OCI-LY3 (cell line): ENCODE measurements around the gene SOX12.

Experiments used
- H2AFZ ChIP-seq: fragments of 200-600, 300-600 bp; shearing (Covaris generic); 2 replicates; pipeline ENCODE4 v1.6.0; 2014; ENCODE audit warnings: antibody characterized with exemption, low read depth, low read length
- H3K27ac ChIP-seq: fragments of 200-600, 300-600 bp; sonication (generic); 2 replicates; pipeline ENCODE4 v1.5.1; 2014; ENCODE audit warnings: mild to moderate bottlenecking, low read length, moderate library complexity, mixed read lengths
- H3K27me3 ChIP-seq: fragments of 200-600, 300-600 bp; sonication (generic); 2 replicates; pipeline ENCODE4 v1.6.1; 2014; ENCODE audit warnings: low read depth, low read length, mixed read lengths
- H3K36me3 ChIP-seq: fragments of 200-600, 300-600 bp; sonication (generic); replicated peaks from 2 replicates; pipeline ENCODE3; 2014; ENCODE audit warnings: low read depth, low read length, mixed read lengths
- H3K4me1 ChIP-seq: fragments of 300-600, 200-600 bp; sonication (generic); 2 replicates; pipeline ENCODE4 v1.6.1; 2014; ENCODE audit warnings: low read length, mixed read lengths
- H3K4me2 ChIP-seq: fragments of 200-600, 300-600 bp; sonication (generic); 2 replicates; pipeline ENCODE4 v1.6.1; 2014; ENCODE audit warnings: low read length, mixed read lengths
- H3K4me3 ChIP-seq: fragments of 300-600, 200-600 bp; sonication (generic); 2 replicates; pipeline ENCODE4 v1.5.1; 2014; ENCODE audit warnings: antibody characterized with exemption, mild to moderate bottlenecking, low read length, moderate library complexity
- H3K79me2 ChIP-seq: fragments of 300-600, 200-600 bp; shearing (Covaris generic); 2 replicates; pipeline ENCODE4 v1.6.1; 2014; ENCODE audit warnings: mild to moderate bottlenecking, low read length, mixed read lengths
- H3K9ac ChIP-seq: fragments of 300-600, 200-600 bp; shearing (Covaris generic); 2 replicates; pipeline ENCODE4 v1.6.0; 2014; ENCODE audit warnings: mild to moderate bottlenecking, low read length, moderate library complexity
- H3K9me3 ChIP-seq: fragments of 200-600, 300-600 bp; shearing (Covaris generic); 2 replicates; pipeline ENCODE4 v1.6.1; 2014; ENCODE audit warnings: low read length, mixed read lengths; ENCODE audit not compliant: insufficient read depth
- H4K20me1 ChIP-seq: fragments of 200-600, 300-600 bp; sonication (generic); 2 replicates; pipeline ENCODE4 v1.6.1; 2016; ENCODE audit warnings: low read length, mixed read lengths; ENCODE audit not compliant: insufficient read depth
- EZH2phosphoT487 ChIP-seq: fragments of 200-600 bp; shearing (Covaris generic); IDR thresholded peaks from 2 replicates; pipeline ENCODE4 v1.6.1; 2018; ENCODE audit warnings: antibody characterized with exemption, mixed run types, low read depth
- TF ChIP-seq, protein P1 (sequence below): fragments of 200-600, 300-600 bp; sonication (generic); IDR thresholded peaks from 2 replicates; pipeline ENCODE4 v1.5.1; 2014; ENCODE audit warnings: antibody characterized with exemption, low read length, low read depth

SOX12 gene

DNA sequence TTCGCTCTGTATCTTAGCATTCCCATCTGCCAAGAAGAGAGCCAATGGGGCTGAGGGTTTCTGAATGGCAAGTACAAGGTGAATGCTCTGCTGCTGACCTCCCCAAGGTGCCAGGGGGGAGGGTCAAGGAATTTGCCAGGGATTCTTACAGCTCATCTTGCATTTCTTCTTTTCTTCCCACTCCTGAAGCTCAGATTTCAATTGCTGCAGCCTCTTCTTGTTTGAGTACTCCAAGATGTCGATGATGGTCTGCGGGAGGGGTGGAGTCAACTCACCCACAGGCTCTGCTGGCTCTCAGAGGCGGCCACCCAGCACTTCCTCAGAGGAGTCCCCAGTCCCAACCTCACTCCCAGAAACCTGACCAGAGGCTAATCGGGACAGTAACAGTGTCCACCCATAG lies 47.2 kb upstream of the SOX12 start:
- no peak for TF ChIP-seq EZH2phosphoT487
- TF ChIP-seq, protein P1, sequence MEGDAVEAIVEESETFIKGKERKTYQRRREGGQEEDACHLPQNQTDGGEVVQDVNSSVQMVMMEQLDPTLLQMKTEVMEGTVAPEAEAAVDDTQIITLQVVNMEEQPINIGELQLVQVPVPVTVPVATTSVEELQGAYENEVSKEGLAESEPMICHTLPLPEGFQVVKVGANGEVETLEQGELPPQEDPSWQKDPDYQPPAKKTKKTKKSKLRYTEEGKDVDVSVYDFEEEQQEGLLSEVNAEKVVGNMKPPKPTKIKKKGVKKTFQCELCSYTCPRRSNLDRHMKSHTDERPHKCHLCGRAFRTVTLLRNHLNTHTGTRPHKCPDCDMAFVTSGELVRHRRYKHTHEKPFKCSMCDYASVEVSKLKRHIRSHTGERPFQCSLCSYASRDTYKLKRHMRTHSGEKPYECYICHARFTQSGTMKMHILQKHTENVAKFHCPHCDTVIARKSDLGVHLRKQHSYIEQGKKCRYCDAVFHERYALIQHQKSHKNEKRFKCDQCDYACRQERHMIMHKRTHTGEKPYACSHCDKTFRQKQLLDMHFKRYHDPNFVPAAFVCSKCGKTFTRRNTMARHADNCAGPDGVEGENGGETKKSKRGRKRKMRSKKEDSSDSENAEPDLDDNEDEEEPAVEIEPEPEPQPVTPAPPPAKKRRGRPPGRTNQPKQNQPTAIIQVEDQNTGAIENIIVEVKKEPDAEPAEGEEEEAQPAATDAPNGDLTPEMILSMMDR, result no peak
- Histone ChIP-seq H3K27me3 (no peaks in the 10 kb centered on the region), H3K9ac (no peak overlapping the region), H3K4me1 (no peaks in the 10 kb centered on the region), H3K9me3 (no peaks in the 10 kb centered on the region), H2AFZ (no peak overlapping the region), H3K36me3 (peaks cover 14% of the 10 kb centered on the region), H3K4me3 (no peak overlapping the region), H4K20me1 (no peaks in the 10 kb centered on the region), H3K4me2 (no peak overlapping the region), H3K27ac (no peak overlapping the region), H3K79me2 (no peaks in the 10 kb centered on the region)

DNA sequence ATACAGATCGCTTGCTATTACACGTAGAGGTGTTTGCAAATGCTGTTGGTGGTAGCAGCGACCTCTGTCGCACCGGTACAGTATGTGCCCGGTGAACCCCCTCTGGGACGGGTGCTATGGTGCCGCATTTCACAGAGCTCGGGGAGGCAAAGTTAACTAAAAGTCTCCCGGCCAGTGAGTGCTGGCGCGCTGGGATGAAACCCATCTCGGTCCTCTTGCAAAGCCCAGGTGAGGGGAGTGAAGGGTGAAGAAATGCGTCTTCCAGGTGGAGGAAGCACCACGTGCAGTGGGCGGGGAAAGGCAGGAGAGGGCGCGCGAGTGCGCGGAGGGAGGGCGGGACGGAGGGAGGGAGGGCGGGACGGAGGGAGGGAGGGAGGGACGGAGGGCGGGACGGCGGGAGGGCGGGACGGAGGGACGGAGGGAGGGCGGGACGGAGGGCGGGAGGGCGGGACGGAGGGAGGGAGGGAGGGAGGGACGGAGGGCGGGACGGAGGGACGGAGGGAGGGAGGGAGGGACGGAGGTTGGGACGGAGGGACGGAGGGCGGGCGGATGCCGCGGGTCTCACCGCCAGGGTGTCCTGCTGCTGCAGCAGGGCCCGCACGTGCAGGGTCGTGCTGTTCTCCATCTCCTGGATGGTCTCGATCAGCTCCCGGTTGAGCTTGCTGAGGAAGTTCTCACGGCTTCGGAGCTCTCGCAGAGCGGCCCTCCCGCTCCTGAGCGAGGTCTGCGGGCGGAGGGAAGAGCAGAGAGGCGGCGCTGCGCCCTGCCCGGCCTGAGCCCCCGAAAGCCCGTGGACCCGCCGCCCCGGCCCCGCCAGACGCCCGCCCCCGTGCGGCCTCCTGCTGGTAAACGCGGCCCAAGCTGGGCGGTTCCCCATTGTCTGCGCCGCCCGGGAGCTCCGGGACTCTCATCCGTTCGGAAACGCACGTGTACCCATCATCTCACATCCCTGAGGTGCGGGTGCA lies 46.5 kb upstream of the SOX12 start:
- TF ChIP-seq, protein P1, result no peak
- no peak for TF ChIP-seq EZH2phosphoT487
- no peaks in the 10 kb centered on the region for H3K4me1 ChIP-seq
- H3K79me2 ChIP-seq, result no peaks in the 10 kb centered on the region
- H3K9ac ChIP-seq, result no peak overlapping the region
- H3K9me3 ChIP-seq, result no peaks in the 10 kb centered on the region
- no peaks in the 10 kb centered on the region for H3K27me3 ChIP-seq
- no peak overlapping the region for H3K27ac ChIP-seq
- H3K4me2 ChIP-seq, result no peak overlapping the region
- H3K36me3 ChIP-seq, result peaks cover 17% of the 10 kb centered on the region
- no peaks in the 10 kb centered on the region for H4K20me1 ChIP-seq
- H3K4me3 ChIP-seq, result no peak overlapping the region
- no peak overlapping the region for H2AFZ ChIP-seq

DNA sequence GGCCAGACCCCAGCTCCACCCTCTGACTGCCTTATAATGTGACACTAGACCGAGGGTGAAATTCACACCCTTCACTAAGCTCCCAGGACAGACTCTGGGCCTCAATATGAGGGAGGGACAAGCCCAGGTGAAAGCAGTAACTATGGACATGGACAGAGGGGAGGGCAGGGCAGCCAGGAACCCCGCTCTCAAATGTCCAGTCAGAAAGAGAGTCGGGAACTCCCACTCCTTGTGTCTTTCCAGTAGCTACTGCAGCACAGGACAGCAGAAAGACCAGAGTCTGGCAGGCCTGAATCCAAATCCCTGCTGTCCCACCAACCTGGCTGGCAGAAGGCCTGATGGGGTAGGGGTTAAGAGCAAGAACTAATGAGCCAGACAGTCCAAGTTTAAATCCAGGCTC lies 41.2 kb upstream of the SOX12 start:
- H3K4me1 ChIP-seq, result no peaks in the 10 kb centered on the region
- H2AFZ ChIP-seq, result no peak overlapping the region
- no peaks in the 10 kb centered on the region for H3K27me3 ChIP-seq
- no peaks in the 10 kb centered on the region for H3K9me3 ChIP-seq
- H4K20me1 ChIP-seq, result no peaks in the 10 kb centered on the region
- TF ChIP-seq, protein P1, result no peak
- TF ChIP-seq EZH2phosphoT487, result no peak
- no peak overlapping the region for H3K4me2 ChIP-seq
- no peaks in the 10 kb centered on the region; the same call in 1 of the 2 replicates for H3K79me2 ChIP-seq
- no peak overlapping the region for H3K27ac ChIP-seq
- no peak overlapping the region for H3K4me3 ChIP-seq
- H3K9ac ChIP-seq, result no peak overlapping the region
- H3K36me3 ChIP-seq, result peaks cover 17% of the 10 kb centered on the region

GRCh38 chr20:286508-286907 lies 38.8 kb upstream of the SOX12 start:
- no peak for TF ChIP-seq EZH2phosphoT487
- TF ChIP-seq, protein P1, result no peak
- H3K27me3 ChIP-seq, result no peaks in the 10 kb centered on the region
- no peak overlapping the region for H2AFZ ChIP-seq
- H3K9ac ChIP-seq, result no peak overlapping the region
- peaks cover 9% of the 10 kb centered on the region for H3K36me3 ChIP-seq
- no peak overlapping the region for H3K4me3 ChIP-seq
- H3K79me2 ChIP-seq, result no peaks in the 10 kb centered on the region; the same call in 1 of the 2 replicates
- H4K20me1 ChIP-seq, result no peaks in the 10 kb centered on the region
- peaks cover 13% of the 10 kb centered on the region for H3K4me1 ChIP-seq
- no peak overlapping the region for H3K27ac ChIP-seq
- no peak overlapping the region for H3K4me2 ChIP-seq
- H3K9me3 ChIP-seq, result no peaks in the 10 kb centered on the region
